Astrocyte of the cerebellum (primary cell): ENCODE measurements around the gene FGF11.

ENCODE experiments used
- DNase-seq: peaks from one replicate; pipeline ENCODE4 v3.0.0-alpha.2; 2011; ENCODE audit warnings: low read depth
- H3K4me3 ChIP-seq: 2 replicates; pipeline ENCODE4 v1.5.1; 2011; ENCODE audit warnings: mild to moderate bottlenecking, low read depth, low read length, moderate library complexity
- in situ Hi-C: cut with HindIII; loops from 2 replicates; pipeline ENCODE4 v1.10.0; 2017; ENCODE audit warnings: low sequenced_read_pairs
- TF ChIP-seq, protein P1 (sequence below): IDR thresholded peaks from 2 replicates; pipeline ENCODE4 v1.5.1; 2012; ENCODE audit warnings: low read length, low read depth, moderate library complexity, mild to moderate bottlenecking; ENCODE audit errors: missing control alignments

Gene FGF11

DNA sequence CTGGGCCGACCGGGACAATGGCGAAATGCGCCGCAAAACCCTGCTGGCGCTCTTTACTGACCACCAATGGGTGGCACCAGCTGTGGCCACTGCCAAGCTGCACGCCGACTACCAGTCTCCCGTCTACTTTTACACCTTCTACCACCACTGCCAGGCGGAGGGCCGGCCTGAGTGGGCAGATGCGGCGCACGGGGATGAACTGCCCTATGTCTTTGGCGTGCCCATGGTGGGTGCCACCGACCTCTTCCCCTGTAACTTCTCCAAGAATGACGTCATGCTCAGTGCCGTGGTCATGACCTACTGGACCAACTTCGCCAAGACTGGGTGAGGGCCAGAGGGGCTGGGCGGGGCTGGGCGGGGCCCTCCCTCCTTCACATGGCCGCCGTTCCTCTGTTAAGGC, 23.5 kb upstream of the FGF11 start:
- DNase-seq: no peak
- H3K4me3 ChIP-seq: no peak overlapping the region
- in situ Hi-C loops: no loop called here
- TF ChIP-seq, protein P1, sequence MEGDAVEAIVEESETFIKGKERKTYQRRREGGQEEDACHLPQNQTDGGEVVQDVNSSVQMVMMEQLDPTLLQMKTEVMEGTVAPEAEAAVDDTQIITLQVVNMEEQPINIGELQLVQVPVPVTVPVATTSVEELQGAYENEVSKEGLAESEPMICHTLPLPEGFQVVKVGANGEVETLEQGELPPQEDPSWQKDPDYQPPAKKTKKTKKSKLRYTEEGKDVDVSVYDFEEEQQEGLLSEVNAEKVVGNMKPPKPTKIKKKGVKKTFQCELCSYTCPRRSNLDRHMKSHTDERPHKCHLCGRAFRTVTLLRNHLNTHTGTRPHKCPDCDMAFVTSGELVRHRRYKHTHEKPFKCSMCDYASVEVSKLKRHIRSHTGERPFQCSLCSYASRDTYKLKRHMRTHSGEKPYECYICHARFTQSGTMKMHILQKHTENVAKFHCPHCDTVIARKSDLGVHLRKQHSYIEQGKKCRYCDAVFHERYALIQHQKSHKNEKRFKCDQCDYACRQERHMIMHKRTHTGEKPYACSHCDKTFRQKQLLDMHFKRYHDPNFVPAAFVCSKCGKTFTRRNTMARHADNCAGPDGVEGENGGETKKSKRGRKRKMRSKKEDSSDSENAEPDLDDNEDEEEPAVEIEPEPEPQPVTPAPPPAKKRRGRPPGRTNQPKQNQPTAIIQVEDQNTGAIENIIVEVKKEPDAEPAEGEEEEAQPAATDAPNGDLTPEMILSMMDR: no peak

DNA sequence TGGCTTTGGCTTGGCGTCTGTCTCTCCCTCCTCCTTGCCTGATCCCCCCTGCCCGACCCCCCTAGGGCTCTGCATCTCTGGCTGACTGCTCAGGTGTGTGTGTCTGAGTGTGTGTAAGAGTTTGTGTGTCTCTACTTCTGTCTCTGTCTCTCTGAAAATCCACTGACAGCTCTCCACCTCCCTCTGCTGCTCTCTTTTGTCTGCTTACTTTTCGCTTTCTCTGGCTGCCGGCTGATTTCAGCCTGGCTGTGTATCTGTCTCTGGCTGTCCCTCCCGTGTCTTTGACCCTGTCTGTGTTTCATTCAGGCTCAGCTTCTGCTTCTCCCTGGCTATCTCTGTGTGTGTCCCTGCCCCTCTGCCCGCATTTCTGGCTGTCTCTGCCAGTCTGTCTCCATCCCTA, 23.0 kb upstream of the FGF11 start:
- no peak for DNase-seq
- in situ Hi-C loops: no loop called here
- H3K4me3 ChIP-seq: no peak overlapping the region
- TF ChIP-seq, protein P1: no peak

GRCh38 chr17:7417056-7417655, 22.2 kb upstream of the FGF11 start:
- TF ChIP-seq, protein P1: no peak
- DNase-seq: no peak
- no peak overlapping the region for H3K4me3 ChIP-seq
- in situ Hi-C loops: no loop called here

DNA sequence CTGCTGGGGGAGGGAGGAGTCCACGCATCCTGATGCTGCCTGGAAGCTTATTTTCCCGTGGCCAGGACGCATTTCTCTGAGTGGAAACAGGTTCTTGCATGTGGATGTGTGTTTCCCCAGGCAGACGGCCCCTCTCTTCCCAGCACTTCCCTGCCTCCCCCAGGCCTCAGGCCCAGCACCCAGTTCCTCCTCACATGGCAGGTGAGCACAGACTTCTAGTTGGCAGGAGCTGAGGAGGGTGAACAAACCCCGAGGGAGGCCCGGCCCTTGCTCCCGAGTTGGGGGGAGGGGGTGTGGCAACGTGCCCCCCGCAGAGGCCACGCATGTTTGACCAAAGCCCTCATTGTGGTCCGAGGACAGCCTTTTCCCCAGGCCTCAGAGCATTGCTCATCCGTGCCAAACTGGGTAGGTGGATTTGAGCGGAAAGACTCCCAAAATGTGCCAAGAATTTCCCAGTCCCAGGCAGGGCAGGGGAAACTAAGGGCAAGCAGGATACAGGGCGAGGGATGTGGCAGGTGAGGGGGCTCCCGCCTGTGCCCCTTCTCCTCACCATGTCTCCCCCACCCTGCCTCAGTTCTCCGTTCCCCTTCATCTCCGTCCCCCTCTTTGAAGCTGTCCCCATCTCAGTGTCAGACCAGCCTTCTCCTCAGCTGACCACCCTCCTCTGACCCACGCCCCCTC, 20.7 kb upstream of the FGF11 start:
- no peak for DNase-seq
- TF ChIP-seq, protein P1: no peak
- in situ Hi-C loops: no loop called here
- no peak overlapping the region for H3K4me3 ChIP-seq

GRCh38 chr17:7419819-7420610, 19.3 kb upstream of the FGF11 start, which contains the start of gene SPEM1:
TSS of gene SPEM1 (plus strand) at chr17:7420324. CDS start at chr17:7420385, 61 bp downstream.
- in situ Hi-C loops: no loop called here
- H3K4me3 ChIP-seq: no peak within 1 kb of the TSS
- TF ChIP-seq, protein P1: no peak
- DNase-seq: no peak

- in situ Hi-C loops: no loop called here
Observed at GRCh38 chr17:7421186-7421585, 18.1 kb upstream of the FGF11 start.

More at GRCh38 chr17:7421186-7421585, 18.1 kb upstream of the FGF11 start:
- no peak overlapping the region for H3K4me3 ChIP-seq
- no peak for DNase-seq
- TF ChIP-seq, protein P1: no peak
